ENCODE data around the gene CKAP2L. TPM values are rescaled to one million over a fixed set of nuclear protein-coding genes. Genes with fewer than 3 reads are reported as not detected.

CKAP2L gene
- total and polyA plus RNA-seq, 2 experiments from 2014 or later: 16.2 to 30.2 TPM

DNA sequence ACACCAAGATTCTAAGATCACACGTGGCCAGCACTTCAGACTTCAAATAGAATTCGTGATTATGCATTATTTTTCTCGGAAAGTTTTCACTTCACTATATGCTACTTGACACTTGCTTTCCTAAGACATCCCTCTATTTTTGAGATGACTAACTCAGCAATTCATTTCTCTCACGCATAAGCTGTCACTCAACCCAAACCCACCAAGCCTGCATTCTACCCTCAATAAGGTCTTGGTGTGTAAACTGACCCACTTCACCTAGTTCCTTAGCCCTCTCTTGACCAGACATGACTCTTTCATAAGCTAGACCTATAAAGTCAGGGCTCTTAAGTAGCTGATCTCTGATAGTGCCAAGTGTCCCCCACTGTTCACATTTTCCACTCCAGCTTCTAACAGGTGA is 11.7 kb downstream of the CKAP2L start:
- no peak overlapping the region for H3K4me2 ChIP-seq
- H3K27ac ChIP-seq (ENCODE audit: low read depth): no peak overlapping the region
- H3K27me3 Mint-ChIP-seq (ENCODE audit: insufficient read depth, low read depth, poor library complexity): no peaks in the 10 kb centered on the region
- no peaks in the 10 kb centered on the region for H3K4me1 ChIP-seq (ENCODE audit: insufficient read depth)
- H3K36me3 ChIP-seq (ENCODE audit: insufficient read depth): peaks cover 38% of the 10 kb centered on the region
- no peak overlapping the region for H2AFZ ChIP-seq
- 0 out of 2 replicates have a peak, but pooled peaks cover 2% of the 10 kb centered on the region for H4K20me1 ChIP-seq (replicated peaks; ENCODE audit: insufficient read depth)
- no peak overlapping the region for H3K4me3 ChIP-seq
- no peaks in the 10 kb centered on the region for H3K4me1 Mint-ChIP-seq
- H3K36me3 Mint-ChIP-seq (ENCODE audit: low read depth): peaks cover 44% of the 10 kb centered on the region
- DNase-seq (ENCODE audit: low spot score) (no peak), ATAC-seq (no peak)
- no peak overlapping the region for H3K4me3 Mint-ChIP-seq
- H3F3A ChIP-seq (replicated peaks; ENCODE audit: low read depth): no peaks in the 10 kb centered on the region
- TF ChIP-seq JUNB (IDR thresholded peaks at IDR 0.05; ENCODE audit: unreplicated experiment) (no peak), STAT1 (IDR thresholded peaks at IDR 0.05; ENCODE audit: unreplicated experiment) (no peak)
- no peaks in the 10 kb centered on the region for H3K9me3 Mint-ChIP-seq
- H3K27ac Mint-ChIP-seq: no peak overlapping the region
- no peaks in the 10 kb centered on the region for H3K27me3 ChIP-seq (ENCODE audit: insufficient read depth)
- no peaks in the 10 kb centered on the region for H3K9me2 ChIP-seq (ENCODE audit: insufficient read depth)
- H3K79me2 ChIP-seq (replicated peaks; ENCODE audit: insufficient read depth): no peaks in the 10 kb centered on the region; the same call in 1 of the 2 replicates

GRCh38 chr2:112751451-112752197 is 12.8 kb downstream of the CKAP2L start:
- H3K27ac ChIP-seq (ENCODE audit: low read depth): no peak overlapping the region
- Mint-ChIP-seq H3K27ac (no peak overlapping the region), H3K4me1 (no peaks in the 10 kb centered on the region), H3K36me3 (ENCODE audit: low read depth) (peaks cover 40% of the 10 kb centered on the region), H3K9me3 (no peaks in the 10 kb centered on the region), H3K4me3 (no peak overlapping the region), H3K27me3 (ENCODE audit: insufficient read depth, low read depth, poor library complexity) (no peaks in the 10 kb centered on the region)
- peaks cover 35% of the 10 kb centered on the region for H3K36me3 ChIP-seq (ENCODE audit: insufficient read depth)
- H3K4me2 ChIP-seq: no peak overlapping the region
- ATAC-seq: no peak
- H3K4me3 ChIP-seq: no peak overlapping the region
- H2AFZ ChIP-seq: no peak overlapping the region
- no peaks in the 10 kb centered on the region; the same call in 1 of the 2 replicates for H3K79me2 ChIP-seq (replicated peaks; ENCODE audit: insufficient read depth)
- no peaks in the 10 kb centered on the region for H3F3A ChIP-seq (replicated peaks; ENCODE audit: low read depth)
- H3K9me2 ChIP-seq (ENCODE audit: insufficient read depth): no peaks in the 10 kb centered on the region
- H3K27me3 ChIP-seq (ENCODE audit: insufficient read depth): no peaks in the 10 kb centered on the region
- no peak for DNase-seq (ENCODE audit: low spot score)
- H3K4me1 ChIP-seq (ENCODE audit: insufficient read depth): no peaks in the 10 kb centered on the region
- H4K20me1 ChIP-seq (replicated peaks; ENCODE audit: insufficient read depth): 0 out of 2 replicates have a peak, but pooled peaks cover 2% of the 10 kb centered on the region
- no peak for TF ChIP-seq POLR2AphosphoS5 (IDR thresholded peaks at IDR 0.05; ENCODE audit: low read depth)
- no peak for TF ChIP-seq EZH2phosphoT487 (IDR thresholded peaks at IDR 0.05; ENCODE audit: unreplicated experiment)
- no peak for TF ChIP-seq STAT1 (IDR thresholded peaks at IDR 0.05; ENCODE audit: unreplicated experiment)
- TF ChIP-seq CREB1 (CRISPR knock-in tag; IDR thresholded peaks at IDR 0.05; ENCODE audit: low read depth): no peak
- no peak for TF ChIP-seq REST (IDR thresholded peaks at IDR 0.05; ENCODE audit: unreplicated experiment)
- no peak for TF ChIP-seq ZNF114 (CRISPR knock-in tag; IDR thresholded peaks at IDR 0.05)
- TF ChIP-seq NANOG (IDR thresholded peaks at IDR 0.05; ENCODE audit: borderline replicate concordance): no peak
- TF ChIP-seq EZH2 (IDR thresholded peaks at IDR 0.05; ENCODE audit: low read depth, unreplicated experiment): no peak
- TF ChIP-seq, protein P1, sequence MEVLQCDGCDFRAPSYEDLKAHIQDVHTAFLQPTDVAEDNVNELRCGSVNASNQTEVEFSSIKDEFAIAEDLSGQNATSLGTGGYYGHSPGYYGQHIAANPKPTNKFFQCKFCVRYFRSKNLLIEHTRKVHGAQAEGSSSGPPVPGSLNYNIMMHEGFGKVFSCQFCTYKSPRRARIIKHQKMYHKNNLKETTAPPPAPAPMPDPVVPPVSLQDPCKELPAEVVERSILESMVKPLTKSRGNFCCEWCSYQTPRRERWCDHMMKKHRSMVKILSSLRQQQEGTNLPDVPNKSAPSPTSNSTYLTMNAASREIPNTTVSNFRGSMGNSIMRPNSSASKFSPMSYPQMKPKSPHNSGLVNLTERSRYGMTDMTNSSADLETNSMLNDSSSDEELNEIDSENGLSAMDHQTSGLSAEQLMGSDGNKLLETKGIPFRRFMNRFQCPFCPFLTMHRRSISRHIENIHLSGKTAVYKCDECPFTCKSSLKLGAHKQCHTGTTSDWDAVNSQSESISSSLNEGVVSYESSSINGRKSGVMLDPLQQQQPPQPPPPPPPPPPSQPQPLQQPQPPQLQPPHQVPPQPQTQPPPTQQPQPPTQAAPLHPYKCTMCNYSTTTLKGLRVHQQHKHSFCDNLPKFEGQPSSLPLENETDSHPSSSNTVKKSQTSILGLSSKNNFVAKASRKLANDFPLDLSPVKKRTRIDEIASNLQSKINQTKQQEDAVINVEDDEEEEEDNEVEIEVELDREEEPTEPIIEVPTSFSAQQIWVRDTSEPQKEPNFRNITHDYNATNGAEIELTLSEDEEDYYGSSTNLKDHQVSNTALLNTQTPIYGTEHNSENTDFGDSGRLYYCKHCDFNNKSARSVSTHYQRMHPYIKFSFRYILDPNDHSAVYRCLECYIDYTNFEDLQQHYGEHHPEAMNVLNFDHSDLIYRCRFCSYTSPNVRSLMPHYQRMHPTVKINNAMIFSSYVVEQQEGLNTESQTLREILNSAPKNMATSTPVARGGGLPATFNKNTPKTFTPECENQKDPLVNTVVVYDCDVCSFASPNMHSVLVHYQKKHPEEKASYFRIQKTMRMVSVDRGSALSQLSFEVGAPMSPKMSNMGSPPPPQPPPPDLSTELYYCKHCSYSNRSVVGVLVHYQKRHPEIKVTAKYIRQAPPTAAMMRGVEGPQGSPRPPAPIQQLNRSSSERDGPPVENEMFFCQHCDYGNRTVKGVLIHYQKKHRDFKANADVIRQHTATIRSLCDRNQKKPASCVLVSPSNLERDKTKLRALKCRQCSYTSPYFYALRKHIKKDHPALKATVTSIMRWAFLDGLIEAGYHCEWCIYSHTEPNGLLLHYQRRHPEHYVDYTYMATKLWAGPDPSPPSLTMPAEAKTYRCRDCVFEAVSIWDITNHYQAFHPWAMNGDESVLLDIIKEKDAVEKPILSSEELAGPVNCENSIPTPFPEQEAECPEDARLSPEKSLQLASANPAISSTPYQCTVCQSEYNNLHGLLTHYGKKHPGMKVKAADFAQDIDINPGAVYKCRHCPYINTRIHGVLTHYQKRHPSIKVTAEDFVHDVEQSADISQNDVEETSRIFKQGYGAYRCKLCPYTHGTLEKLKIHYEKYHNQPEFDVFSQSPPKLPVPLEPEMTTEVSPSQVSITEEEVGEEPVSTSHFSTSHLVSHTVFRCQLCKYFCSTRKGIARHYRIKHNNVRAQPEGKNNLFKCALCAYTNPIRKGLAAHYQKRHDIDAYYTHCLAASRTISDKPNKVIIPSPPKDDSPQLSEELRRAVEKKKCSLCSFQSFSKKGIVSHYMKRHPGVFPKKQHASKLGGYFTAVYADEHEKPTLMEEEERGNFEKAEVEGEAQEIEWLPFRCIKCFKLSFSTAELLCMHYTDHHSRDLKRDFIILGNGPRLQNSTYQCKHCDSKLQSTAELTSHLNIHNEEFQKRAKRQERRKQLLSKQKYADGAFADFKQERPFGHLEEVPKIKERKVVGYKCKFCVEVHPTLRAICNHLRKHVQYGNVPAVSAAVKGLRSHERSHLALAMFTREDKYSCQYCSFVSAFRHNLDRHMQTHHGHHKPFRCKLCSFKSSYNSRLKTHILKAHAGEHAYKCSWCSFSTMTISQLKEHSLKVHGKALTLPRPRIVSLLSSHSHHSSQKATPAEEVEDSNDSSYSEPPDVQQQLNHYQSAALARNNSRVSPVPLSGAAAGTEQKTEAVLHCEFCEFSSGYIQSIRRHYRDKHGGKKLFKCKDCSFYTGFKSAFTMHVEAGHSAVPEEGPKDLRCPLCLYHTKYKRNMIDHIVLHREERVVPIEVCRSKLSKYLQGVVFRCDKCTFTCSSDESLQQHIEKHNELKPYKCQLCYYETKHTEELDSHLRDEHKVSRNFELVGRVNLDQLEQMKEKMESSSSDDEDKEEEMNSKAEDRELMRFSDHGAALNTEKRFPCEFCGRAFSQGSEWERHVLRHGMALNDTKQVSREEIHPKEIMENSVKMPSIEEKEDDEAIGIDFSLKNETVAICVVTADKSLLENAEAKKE (CRISPR knock-in tag; IDR thresholded peaks at IDR 0.05): no peak
- TF ChIP-seq, protein P2, sequence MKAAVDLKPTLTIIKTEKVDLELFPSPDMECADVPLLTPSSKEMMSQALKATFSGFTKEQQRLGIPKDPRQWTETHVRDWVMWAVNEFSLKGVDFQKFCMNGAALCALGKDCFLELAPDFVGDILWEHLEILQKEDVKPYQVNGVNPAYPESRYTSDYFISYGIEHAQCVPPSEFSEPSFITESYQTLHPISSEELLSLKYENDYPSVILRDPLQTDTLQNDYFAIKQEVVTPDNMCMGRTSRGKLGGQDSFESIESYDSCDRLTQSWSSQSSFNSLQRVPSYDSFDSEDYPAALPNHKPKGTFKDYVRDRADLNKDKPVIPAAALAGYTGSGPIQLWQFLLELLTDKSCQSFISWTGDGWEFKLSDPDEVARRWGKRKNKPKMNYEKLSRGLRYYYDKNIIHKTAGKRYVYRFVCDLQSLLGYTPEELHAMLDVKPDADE (IDR thresholded peaks at IDR 0.05): no peak

Data from GM23338 (cell line).